Gastrocnemius medialis (tissue), 4 donors: Measurements from ENCODE around the gene CCDC91.

Experiments
- CTCF ChIP-seq, 5 experiments: fragments of 450-650 bp in 3 of 5; fragments of 200-600 bp in 2 of 5; sonication (generic) in 2 of 5; IDR thresholded peaks in 4 of 5; conservative IDR thresholded peaks in 1 of 5; 1 replicate in 4 of 5; 2 replicates in 1 of 5; pipeline ENCODE4 v1.5.1; 2016 to 2019; ENCODE audit warnings: antibody characterized with exemption in 5 of 5, mild to moderate bottlenecking in 3 of 5, moderate library complexity in 3 of 5
- POLR2A ChIP-seq, 2 donors: fragments of 450-650 bp; IDR thresholded peaks; one replicate each; pipeline ENCODE4 v1.6.1; 2017; ENCODE audit warnings: antibody characterized with exemption in 2 of 2, mild to moderate bottlenecking in 2 of 2, moderate library complexity in 2 of 2

DNA sequence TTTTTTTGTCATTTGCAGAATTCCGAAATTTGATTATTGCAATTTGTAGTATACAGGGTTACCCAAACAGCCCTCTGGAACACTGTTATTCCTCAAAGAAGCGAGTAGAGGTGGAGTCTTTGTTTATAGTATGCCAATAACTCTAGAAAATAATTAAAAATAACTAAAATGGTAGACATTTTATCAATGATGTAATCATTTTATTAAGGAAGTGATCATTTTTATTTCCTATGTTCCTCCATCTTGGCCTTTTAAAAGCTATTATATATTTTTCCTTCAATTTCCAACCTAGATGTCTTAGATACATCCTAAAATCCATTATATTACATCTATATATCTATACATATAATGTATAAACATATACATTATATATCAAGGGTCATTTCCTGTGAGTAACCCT lies 106.0 kb downstream of the CCDC91 start:
- TF ChIP-seq CTCF (IDR thresholded peaks at IDR 0.05 in 4 of 5, conservative IDR thresholded peaks at IDR 0.05 in 1 of 5) (no peak), POLR2A (IDR thresholded peaks at IDR 0.05) (no peak)
